Caco-2 (cell line): ENCODE results near the gene PKP2. TPM values are rescaled to one million over a fixed set of nuclear protein-coding genes. Genes with fewer than 3 reads are reported as not detected.

ENCODE experiments used
- BruUV-seq: library from RNA; stranded (reverse); fragments of 400-500 nt; replicated peaks from 2 replicates; lab custom pipeline; 2021; lab: Mats Ljungman, UMichigan
- CTCF ChIA-PET: fragments of 300-600 bp; sonication (Branson Sonifier 250); formaldehyde crosslinking; loops from one replicate; lab custom pipeline; 2022; ENCODE audit warnings: antibody characterized with exemption; lab: Charles Lee
- POLR2A ChIA-PET: fragments of 300-600 bp; sonication (Branson Sonifier 250); formaldehyde crosslinking; loops from one replicate; lab custom pipeline; 2022; ENCODE audit warnings: antibody characterized with exemption; lab: Charles Lee
- DNase-seq, 2 experiments: peaks; one replicate each; pipeline versions ENCODE4 v3.0.0 to v3.0.0-alpha.2; 2020 to 2022
- H3K27me3 ChIP-seq: replicated peaks from 2 replicates; pipeline ENCODE4 v1.6.0; 2011; ENCODE audit warnings: low read length; ENCODE audit not compliant: control insufficient read depth, insufficient read depth
- H3K36me3 ChIP-seq: 2 replicates; pipeline ENCODE4 v1.5.1; 2011; ENCODE audit warnings: low read length; ENCODE audit not compliant: control insufficient read depth, insufficient read depth
- H3K4me1 ChIP-seq: fragments of 250-450 bp; sonication (Bioruptor Pico); 2 replicates; pipeline ENCODE4 v1.5.1; 2020; ENCODE audit warnings: mild to moderate bottlenecking
- H3K4me3 ChIP-seq: 2 replicates; pipeline ENCODE4 v1.5.1; 2011; ENCODE audit warnings: low read depth, mild to moderate bottlenecking, control low read depth, low read length
- H3K9me3 ChIP-seq: fragments of 250-450 bp; sonication (Bioruptor Pico); 2 replicates; pipeline ENCODE4 v1.5.1; 2020; ENCODE audit warnings: mild to moderate bottlenecking, moderate library complexity
- H3K27ac Mint-ChIP-seq: one replicate; pipeline ENCODE4 v1.8.0; 2022; ENCODE audit warnings: mixed read lengths; ENCODE audit not compliant: unreplicated experiment
- H3K27me3 Mint-ChIP-seq: one replicate; pipeline ENCODE4 v1.8.0; 2022; ENCODE audit warnings: mixed read lengths; ENCODE audit not compliant: insufficient read depth, unreplicated experiment
- H3K36me3 Mint-ChIP-seq: one replicate; pipeline ENCODE4 v1.8.0; 2022; ENCODE audit warnings: mild to moderate bottlenecking, mixed read lengths; ENCODE audit not compliant: insufficient read depth, unreplicated experiment
- H3K4me1 Mint-ChIP-seq: one replicate; pipeline ENCODE4 v1.8.0; 2022; ENCODE audit warnings: low read depth, mixed read lengths; ENCODE audit not compliant: unreplicated experiment
- H3K4me3 Mint-ChIP-seq: one replicate; pipeline ENCODE4 v1.8.0; 2022; ENCODE audit warnings: mild to moderate bottlenecking, moderate library complexity, mixed read lengths; ENCODE audit not compliant: unreplicated experiment
- H3K9me3 Mint-ChIP-seq: one replicate; pipeline ENCODE4 v1.8.0; 2022; ENCODE audit warnings: mixed read lengths; ENCODE audit not compliant: unreplicated experiment
- CTCF ChIP-seq, 2 experiments: fragments of 200-600 bp in 1 of 2; IDR thresholded peaks; 1 replicate in 1 of 2; 2 replicates in 1 of 2; pipeline versions ENCODE4 v1.5.1 to v1.8.0; 2011 to 2022; ENCODE audit warnings: antibody characterized with exemption in 1 of 2, control low read depth in 1 of 2, inconsistent platforms in 1 of 2, low read depth in 1 of 2, low read length in 1 of 2, mild to moderate bottlenecking in 1 of 2, moderate library complexity in 1 of 2; ENCODE audit not compliant: insufficient read depth in 1 of 2, severe bottlenecking in 1 of 2, unreplicated experiment in 1 of 2
- intact Hi-C: fragments of 100-400 bp; cut with micrococcal nuclease; formaldehyde crosslinking; loops from one replicate; pipeline ENCODE4 v1.10.0; 2022; ENCODE audit not compliant: unreplicated experiment
- total RNA-seq: library from RNA; stranded (reverse); gene quantifications from 2 replicates; pipeline ENCODE4 v1.2.3, GENCODE V29; 2022

Gene PKP2
- total RNA-seq, 1 experiment from 2014 or later = 249 TPM

- no peak for DNase-seq
- Histone ChIP-seq H3K4me1 (peaks cover 74% of the 10 kb centered on the region), H3K27me3 (no peaks in the 10 kb centered on the region), H3K9me3 (peaks cover 5% of the 10 kb centered on the region; the same call in 1 of the 2 replicates), H3K4me3 (no peak overlapping the region), H3K36me3 (peaks cover 7% of the 10 kb centered on the region)
- intact Hi-C loops = no loop called here
- Mint-ChIP-seq H3K4me1 (peaks cover 38% of the 10 kb centered on the region), H3K9me3 (no peaks in the 10 kb centered on the region), H3K36me3 (peaks cover 99% of the 10 kb centered on the region), H3K4me3 (no peak overlapping the region), H3K27me3 (no peaks in the 10 kb centered on the region), H3K27ac (no peak overlapping the region)
- no peak for TF ChIP-seq CTCF (IDR thresholded peaks at IDR 0.05; ENCODE audit: insufficient read depth in 1 of 2, low read depth in 1 of 2, low read length in 1 of 2, severe bottlenecking in 1 of 2, unreplicated experiment in 1 of 2)
- ChIA-PET POLR2A (interaction anchor here (0.6 kb wide), 1 partner anchor 122 kb away, joined by 3 read pairs; the partner anchor contains the start of gene YARS2), CTCF (interaction anchor here (1.0 kb wide), 1 partner anchor 19 kb away, joined by 3 read pairs; the partner anchor contains the start of gene PKP2)
- TSS peak; percentile 47 for BruUV-seq
Observed at GRCh38 chr12:32877601-32878459, 18.7 kb downstream of the PKP2 start.

- no peak for DNase-seq
- TF ChIP-seq CTCF (IDR thresholded peaks at IDR 0.05; ENCODE audit: insufficient read depth in 1 of 2, low read depth in 1 of 2, low read length in 1 of 2, severe bottlenecking in 1 of 2, unreplicated experiment in 1 of 2) = no peak
- H3K4me1 ChIP-seq = peaks cover 70% of the 10 kb centered on the region
- no peaks in the 10 kb centered on the region for H3K27me3 ChIP-seq
- H3K9me3 ChIP-seq = peaks cover 5% of the 10 kb centered on the region; the same call in 1 of the 2 replicates
- H3K27me3 Mint-ChIP-seq = no peaks in the 10 kb centered on the region
- peaks cover 8% of the 10 kb centered on the region for H3K36me3 ChIP-seq
- ChIA-PET CTCF (no interaction called here), POLR2A (no interaction called here)
- BruUV-seq = no TSS peak
- no peak overlapping the region for H3K4me3 ChIP-seq
- peaks cover 48% of the 10 kb centered on the region for H3K4me1 Mint-ChIP-seq
- intact Hi-C loops = no loop called here
- peak overlapping the region; percentile 29 for H3K27ac Mint-ChIP-seq
- peaks cover 99% of the 10 kb centered on the region for H3K36me3 Mint-ChIP-seq
- H3K9me3 Mint-ChIP-seq = no peaks in the 10 kb centered on the region
- H3K4me3 Mint-ChIP-seq = no peak overlapping the region
Observed at GRCh38 chr12:32876004-32876403, 20.6 kb downstream of the PKP2 start.

GRCh38 chr12:32874975-32875374 lies 21.6 kb downstream of the PKP2 start:
- Mint-ChIP-seq H3K36me3 (peaks cover 97% of the 10 kb centered on the region), H3K27me3 (no peaks in the 10 kb centered on the region), H3K27ac (no peak overlapping the region), H3K9me3 (no peaks in the 10 kb centered on the region), H3K4me3 (no peak overlapping the region), H3K4me1 (peaks cover 44% of the 10 kb centered on the region)
- Histone ChIP-seq H3K27me3 (no peaks in the 10 kb centered on the region), H3K36me3 (peaks cover 6% of the 10 kb centered on the region), H3K4me1 (peaks cover 70% of the 10 kb centered on the region), H3K9me3 (no peaks in the 10 kb centered on the region), H3K4me3 (no peak overlapping the region)
- no TSS peak for BruUV-seq
- no peak for DNase-seq
- intact Hi-C loops = loop anchor here (2.0 kb wide), 1 partner anchor 14 kb away; no protein-coding TSS in a partner anchor
- CTCF ChIA-PET = no interaction called here
- TF ChIP-seq CTCF (IDR thresholded peaks at IDR 0.05; ENCODE audit: insufficient read depth in 1 of 2, low read depth in 1 of 2, low read length in 1 of 2, severe bottlenecking in 1 of 2, unreplicated experiment in 1 of 2) = no peak
- POLR2A ChIA-PET = no interaction called here
